Measurements from ENCODE around the gene LIMK2. TPM values are rescaled to one million over a fixed set of nuclear protein-coding genes. Genes with fewer than 3 reads are reported as not detected.

LIMK2 gene
- total and polyA plus RNA-seq, 9 of the 15 experiments (the other 6 are each of a cell fraction or from before 2014, with no cell fraction given) = 1.1 to 14.5 (median 8.5) TPM

DNA sequence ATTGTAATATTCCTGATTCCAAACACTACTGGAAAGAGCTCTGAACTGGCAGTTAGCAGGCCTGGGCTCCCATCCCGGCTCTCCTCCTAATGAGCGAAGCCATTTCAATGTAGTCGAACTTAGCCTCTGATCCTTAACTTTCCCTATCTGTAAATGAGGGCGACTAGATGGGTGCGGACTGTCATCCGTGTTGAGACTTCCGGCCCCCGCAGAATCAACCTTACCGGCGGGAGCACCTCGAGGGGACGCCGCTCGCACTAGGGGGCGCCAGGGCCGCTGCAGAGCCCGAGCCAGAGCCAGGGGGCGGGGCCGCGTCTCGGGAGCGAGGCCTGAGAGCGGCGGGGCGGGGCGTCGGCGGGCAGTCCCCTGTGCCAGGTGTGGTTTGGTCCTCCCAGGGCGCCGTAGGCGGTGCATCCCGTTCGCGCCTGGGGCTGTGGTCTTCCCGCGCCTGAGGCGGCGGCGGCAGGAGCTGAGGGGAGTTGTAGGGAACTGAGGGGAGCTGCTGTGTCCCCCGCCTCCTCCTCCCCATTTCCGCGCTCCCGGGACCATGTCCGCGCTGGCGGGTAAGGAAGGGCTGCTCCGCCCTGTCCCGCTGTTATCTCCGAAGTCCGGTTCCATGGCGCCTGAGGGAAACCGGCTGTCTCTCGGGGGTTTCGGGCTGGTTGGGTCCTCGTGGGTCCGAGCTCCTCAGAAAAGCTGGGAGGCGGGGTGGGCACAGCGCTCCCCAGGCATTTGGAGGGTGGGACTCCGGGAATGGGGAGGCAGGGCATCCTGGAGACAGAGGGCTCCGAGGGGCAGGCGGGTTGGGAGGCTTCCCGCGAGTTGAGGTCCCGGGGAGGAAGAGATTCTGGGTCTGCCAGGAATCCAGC is at the start of gene LIMK2 (continued):
- no peak for TF ChIP-seq CEBPG (CRISPR knock-in tag; IDR thresholded peaks at IDR 0.05)
- no peak for TF ChIP-seq CEBPG (tag; conservative IDR thresholded peaks at IDR 0.05 in 1 of 2, IDR thresholded peaks at IDR 0.05 in 1 of 2)
- TF ChIP-seq MEIS2 (IDR thresholded peaks at IDR 0.05; ENCODE audit: partially characterized antibody) = no peak
- TF ChIP-seq ZNF217 (CRISPR knock-in tag; IDR thresholded peaks at IDR 0.05) = no peak
- no peak for TF ChIP-seq AFF1 (IDR thresholded peaks at IDR 0.05; ENCODE audit: low read depth in 1 of 2, partially characterized antibody in 2 of 2)
- no peak for TF ChIP-seq ELK3 (CRISPR knock-in tag; IDR thresholded peaks at IDR 0.05)
- no peak for TF ChIP-seq PHB2 (IDR thresholded peaks at IDR 0.05; ENCODE audit: low read depth)
- no peak for TF ChIP-seq NR4A1 (CRISPR knock-in tag; IDR thresholded peaks at IDR 0.05)
- TF ChIP-seq NR4A1 (tag; IDR thresholded peaks at IDR 0.05) = no peak
- TF ChIP-seq, protein P1, sequence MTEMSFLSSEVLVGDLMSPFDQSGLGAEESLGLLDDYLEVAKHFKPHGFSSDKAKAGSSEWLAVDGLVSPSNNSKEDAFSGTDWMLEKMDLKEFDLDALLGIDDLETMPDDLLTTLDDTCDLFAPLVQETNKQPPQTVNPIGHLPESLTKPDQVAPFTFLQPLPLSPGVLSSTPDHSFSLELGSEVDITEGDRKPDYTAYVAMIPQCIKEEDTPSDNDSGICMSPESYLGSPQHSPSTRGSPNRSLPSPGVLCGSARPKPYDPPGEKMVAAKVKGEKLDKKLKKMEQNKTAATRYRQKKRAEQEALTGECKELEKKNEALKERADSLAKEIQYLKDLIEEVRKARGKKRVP (CRISPR knock-in tag; IDR thresholded peaks at IDR 0.05) = no peak
- no peak for TF ChIP-seq MEF2A (IDR thresholded peaks at IDR 0.05; ENCODE audit: control insufficient read depth, low read depth, low read length)
- TF ChIP-seq GTF2A2 (tag; IDR thresholded peaks at IDR 0.05) = no peak
- TF ChIP-seq IFI16 (CRISPR knock-in tag; IDR thresholded peaks at IDR 0.05) = no peak
- TF ChIP-seq JUN (IDR thresholded peaks at IDR 0.05; ENCODE audit: borderline replicate concordance, low read depth, low read length) = no peak
- no peak for TF ChIP-seq JUN (CRISPR knock-in tag; IDR thresholded peaks at IDR 0.05; ENCODE audit: borderline replicate concordance)
- no peak for TF ChIP-seq KLF1 (tag; IDR thresholded peaks at IDR 0.05)
- TF ChIP-seq ZNF282 (CRISPR knock-in tag; IDR thresholded peaks at IDR 0.05) = no peak
- TF ChIP-seq, protein P2, sequence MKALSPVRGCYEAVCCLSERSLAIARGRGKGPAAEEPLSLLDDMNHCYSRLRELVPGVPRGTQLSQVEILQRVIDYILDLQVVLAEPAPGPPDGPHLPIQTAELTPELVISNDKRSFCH (CRISPR knock-in tag; IDR thresholded peaks at IDR 0.05) = no peak
- TF ChIP-seq, protein P2 (tag; IDR thresholded peaks at IDR 0.05) = no peak
- TF ChIP-seq TBP (optimal IDR thresholded peaks at IDR 0.05; ENCODE audit: low read depth, low read length) = peak; percentile 40
- no peak for TF ChIP-seq CBX2 (IDR thresholded peaks at IDR 0.05; ENCODE audit: insufficient read depth, low read length, poor library complexity, severe bottlenecking)
- TF ChIP-seq ZNF589 (CRISPR knock-in tag; IDR thresholded peaks at IDR 0.05; ENCODE audit: low read depth) = no peak

Data from K562 (cell line).